Right atrium auricular region (tissue), 2 donors: ENCODE data around the gene RERE. TPM values are rescaled to one million over a fixed set of nuclear protein-coding genes. Genes with fewer than 3 reads are reported as not detected.
A peak's percentile ranks its signal among the peaks of the same experiment; 100 is the strongest.

ENCODE experiments used
- DNase-seq: peaks from one replicate; pipeline ENCODE4 v3.0.0-alpha.2; 2019; ENCODE audit warnings: low spot score
- H3K27ac ChIP-seq, 2 donors: fragments of 200-600 bp; sonication (generic); 1 replicate in 1 of 2; 2 replicates in 1 of 2; pipeline ENCODE4 v1.5.1; 2016 to 2019
- H3K27me3 ChIP-seq, 2 donors: fragments of 200-600 bp; sonication (generic); one replicate each; pipeline versions ENCODE4 v1.5.1 to v1.6.0; 2017 to 2019
- H3K36me3 ChIP-seq: fragments of 200-600 bp; sonication (generic); one replicate; pipeline ENCODE4 v1.5.1; 2016
- H3K4me1 ChIP-seq, 2 donors: fragments of 200-600 bp; sonication (generic); one replicate each; pipeline versions ENCODE4 v1.5.1 to v1.6.0; 2017 to 2019
- H3K4me3 ChIP-seq, 2 donors: fragments of 200-600 bp; sonication (generic); 1 replicate in 1 of 2; 2 replicates in 1 of 2; pipeline ENCODE4 v1.5.1; 2017 to 2019; ENCODE audit warnings: mild to moderate bottlenecking in 1 of 2, moderate library complexity in 1 of 2
- H3K9me3 ChIP-seq, 2 donors: fragments of 200-600 bp; sonication (generic); one replicate each; pipeline ENCODE4 v1.5.1; 2019
- total RNA-seq, 2 donors: library from RNA; depleted of rRNA; stranded (reverse); fragments of >200 nt; gene quantifications; one replicate each; pipeline ENCODE4 v1.1.0, GENCODE V29; 2016
- TF ChIP-seq, protein P1 (sequence below), 2 donors: fragments of 200-600 bp; sonication (generic); IDR thresholded peaks; one replicate each; pipeline ENCODE4 v1.5.1; 2019; ENCODE audit warnings: antibody characterized with exemption in 2 of 2

RERE gene
- total RNA-seq, 2 donors from 2014 or later = 99.8 to 125 TPM

DNA sequence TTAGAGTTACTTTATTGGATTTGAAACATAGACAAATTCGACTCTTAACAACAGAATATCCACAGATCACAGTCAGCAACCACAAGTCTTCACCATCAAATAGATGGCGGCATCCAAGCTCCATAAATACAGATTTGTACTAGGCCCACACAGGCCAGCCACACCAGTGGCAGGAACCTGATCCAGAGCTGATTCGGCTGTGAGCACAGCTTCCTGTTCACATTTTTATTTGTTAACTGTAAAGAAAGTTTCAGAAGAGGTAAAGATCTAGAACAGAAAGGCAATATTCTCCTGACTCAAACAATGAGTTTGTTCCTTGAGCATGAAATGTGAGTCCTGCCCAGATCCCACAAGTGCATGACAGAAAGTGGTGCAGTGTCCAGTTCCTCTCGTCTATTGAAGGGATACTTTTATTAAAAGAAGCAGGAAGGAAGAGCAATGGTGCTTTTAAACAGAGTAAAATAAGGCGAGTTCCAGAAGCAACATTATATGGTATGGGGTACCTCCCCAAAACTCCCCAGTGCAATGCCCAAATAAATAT, 293.7 kb downstream of the RERE start:
- TF ChIP-seq, protein P1, sequence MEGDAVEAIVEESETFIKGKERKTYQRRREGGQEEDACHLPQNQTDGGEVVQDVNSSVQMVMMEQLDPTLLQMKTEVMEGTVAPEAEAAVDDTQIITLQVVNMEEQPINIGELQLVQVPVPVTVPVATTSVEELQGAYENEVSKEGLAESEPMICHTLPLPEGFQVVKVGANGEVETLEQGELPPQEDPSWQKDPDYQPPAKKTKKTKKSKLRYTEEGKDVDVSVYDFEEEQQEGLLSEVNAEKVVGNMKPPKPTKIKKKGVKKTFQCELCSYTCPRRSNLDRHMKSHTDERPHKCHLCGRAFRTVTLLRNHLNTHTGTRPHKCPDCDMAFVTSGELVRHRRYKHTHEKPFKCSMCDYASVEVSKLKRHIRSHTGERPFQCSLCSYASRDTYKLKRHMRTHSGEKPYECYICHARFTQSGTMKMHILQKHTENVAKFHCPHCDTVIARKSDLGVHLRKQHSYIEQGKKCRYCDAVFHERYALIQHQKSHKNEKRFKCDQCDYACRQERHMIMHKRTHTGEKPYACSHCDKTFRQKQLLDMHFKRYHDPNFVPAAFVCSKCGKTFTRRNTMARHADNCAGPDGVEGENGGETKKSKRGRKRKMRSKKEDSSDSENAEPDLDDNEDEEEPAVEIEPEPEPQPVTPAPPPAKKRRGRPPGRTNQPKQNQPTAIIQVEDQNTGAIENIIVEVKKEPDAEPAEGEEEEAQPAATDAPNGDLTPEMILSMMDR (IDR thresholded peaks at IDR 0.05) = no peak
- Histone ChIP-seq H3K27ac (peak overlapping the region; percentile 42 to 50), H3K4me3 (no peak overlapping the region), H3K4me1 (peaks cover 0 to 53% of the 10 kb centered on the region in 2 donors), H3K9me3 (no peaks in the 10 kb centered on the region), H3K36me3 (no peaks in the 10 kb centered on the region), H3K27me3 (no peaks in the 10 kb centered on the region)
- no peak for DNase-seq

DNA sequence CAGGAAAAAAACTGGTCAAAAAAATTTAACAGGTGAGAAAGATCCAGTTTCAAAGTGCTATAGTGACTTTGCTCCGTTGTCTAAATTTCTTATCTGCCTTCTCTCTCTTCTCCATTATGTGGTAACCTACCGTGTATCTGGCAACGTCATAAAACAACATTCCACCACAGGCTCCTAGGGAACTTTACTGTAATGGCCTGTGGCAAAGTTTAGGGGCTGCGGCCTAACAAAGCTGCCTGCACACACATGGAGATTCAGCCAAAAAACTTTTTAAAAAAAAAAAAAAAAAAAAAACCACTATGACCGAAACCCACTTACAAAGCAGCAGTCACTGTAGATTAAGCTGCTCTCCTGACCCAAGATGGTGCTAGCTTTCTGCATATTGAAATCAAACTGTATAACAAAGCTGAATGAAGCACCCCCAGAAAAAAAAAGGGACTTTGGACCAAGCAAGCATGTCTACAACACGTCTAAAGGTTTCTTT, 296.9 kb downstream of the RERE start:
- H3K9me3 ChIP-seq = no peaks in the 10 kb centered on the region
- H3K27ac ChIP-seq = no peak overlapping the region
- H3K27me3 ChIP-seq = no peaks in the 10 kb centered on the region
- H3K4me1 ChIP-seq = peaks cover 0 to 53% of the 10 kb centered on the region in 2 donors
- no peaks in the 10 kb centered on the region for H3K36me3 ChIP-seq
- H3K4me3 ChIP-seq = no peak overlapping the region
- no peak for DNase-seq
- TF ChIP-seq, protein P1 (IDR thresholded peaks at IDR 0.05) = no peak

DNA sequence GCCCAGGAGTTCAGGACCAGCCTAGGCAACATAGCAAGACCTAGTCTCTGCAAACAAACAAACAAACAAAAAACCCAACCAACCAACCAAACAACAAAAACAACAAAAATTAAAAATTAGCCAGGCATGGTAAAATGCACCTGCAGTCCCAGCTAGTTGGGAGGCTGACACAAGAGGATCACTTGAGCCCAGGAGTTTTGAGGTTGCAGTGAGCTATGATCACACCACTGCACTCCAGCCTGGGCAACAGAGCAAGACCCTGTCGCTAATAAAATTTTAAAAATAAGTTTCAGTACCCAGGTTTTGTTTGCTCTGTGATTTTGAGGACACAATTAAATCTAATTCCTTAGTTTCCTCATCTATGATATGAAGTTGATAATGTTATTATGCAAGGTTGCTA, 298.3 kb downstream of the RERE start:
- Histone ChIP-seq H3K27me3 (no peaks in the 10 kb centered on the region), H3K4me3 (no peak overlapping the region), H3K9me3 (no peaks in the 10 kb centered on the region), H3K36me3 (no peaks in the 10 kb centered on the region), H3K27ac (peak overlapping the region in 1 of 2 donors; percentile 58), H3K4me1 (peaks cover 0 to 40% of the 10 kb centered on the region in 2 donors)
- no peak for DNase-seq
- TF ChIP-seq, protein P1 (IDR thresholded peaks at IDR 0.05) = no peak

DNA sequence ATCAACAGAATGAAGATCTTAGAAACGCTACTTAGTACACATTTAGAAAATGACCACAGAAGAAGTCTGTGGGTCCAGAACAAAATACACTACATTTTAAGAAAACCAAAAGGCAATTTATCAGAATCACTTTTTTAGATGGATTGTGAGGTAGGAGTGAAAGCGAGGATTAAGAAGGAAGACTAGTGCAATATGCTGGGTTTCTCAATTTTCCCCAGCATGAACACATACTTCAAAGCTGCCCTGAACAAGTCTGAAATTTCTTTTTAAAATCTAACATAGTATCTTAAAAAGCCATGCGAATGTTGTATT, 299.0 kb downstream of the RERE start:
- H3K27me3 ChIP-seq = no peaks in the 10 kb centered on the region
- peak overlapping the region; percentile 26 to 58 for H3K27ac ChIP-seq
- TF ChIP-seq, protein P1 (IDR thresholded peaks at IDR 0.05) = no peak
- no peaks in the 10 kb centered on the region for H3K36me3 ChIP-seq
- peaks cover 0 to 32% of the 10 kb centered on the region in 2 donors for H3K4me1 ChIP-seq
- no peak for DNase-seq
- no peak overlapping the region for H3K4me3 ChIP-seq
- no peaks in the 10 kb centered on the region for H3K9me3 ChIP-seq

DNA sequence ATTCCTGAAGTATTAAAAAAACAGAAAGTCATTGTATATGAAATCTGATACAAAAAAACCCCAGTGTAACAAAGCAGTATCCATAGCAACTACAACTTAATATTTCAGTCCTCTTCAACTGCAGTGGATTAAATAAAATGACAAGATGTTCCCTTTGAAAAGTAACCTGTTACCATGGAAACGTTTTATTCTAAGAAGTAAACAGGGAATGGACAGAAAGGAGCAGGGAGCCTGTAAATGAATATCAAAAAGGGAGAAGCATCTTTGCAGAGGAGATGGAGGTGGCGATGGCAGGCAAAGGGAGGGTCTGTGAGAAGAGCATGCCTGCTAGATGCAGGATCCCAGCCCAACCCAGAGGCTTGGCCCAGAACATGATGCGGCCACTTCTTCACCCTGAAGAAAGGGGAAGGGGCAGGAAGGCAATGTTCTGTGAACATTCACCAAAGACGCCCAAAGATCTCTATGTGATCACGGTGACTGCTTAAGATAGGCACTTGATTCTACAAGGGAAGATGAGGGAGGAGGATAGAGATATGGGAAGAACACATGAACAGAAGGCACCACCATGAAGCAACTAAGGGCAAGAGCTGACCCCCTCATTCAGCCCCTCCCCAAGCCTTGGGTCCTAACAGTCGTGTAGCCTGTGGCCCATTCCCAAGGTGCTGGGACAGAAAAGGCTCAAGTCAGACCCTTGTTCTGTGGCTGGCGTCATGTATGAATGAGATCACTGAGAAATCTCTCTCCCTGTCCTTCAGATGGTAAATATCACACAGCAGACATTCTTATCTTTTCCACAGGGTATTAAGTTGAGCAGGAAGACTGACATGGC, 299.6 kb downstream of the RERE start:
- H3K4me3 ChIP-seq = no peak overlapping the region
- peak overlapping the region; percentile 26 to 58 for H3K27ac ChIP-seq
- H3K9me3 ChIP-seq = no peaks in the 10 kb centered on the region
- H3K36me3 ChIP-seq = no peaks in the 10 kb centered on the region
- H3K4me1 ChIP-seq = peaks cover 0 to 29% of the 10 kb centered on the region in 2 donors
- DNase-seq = no peak
- H3K27me3 ChIP-seq = no peaks in the 10 kb centered on the region
- TF ChIP-seq, protein P1 (IDR thresholded peaks at IDR 0.05) = no peak
